ENCODE data around the gene ITPR1. TPM values are rescaled to one million over a fixed set of nuclear protein-coding genes. Genes with fewer than 3 reads are reported as not detected.

The ITPR1 gene
- total and polyA plus RNA-seq, 2 experiments from 2014 or later, result 1.4 to 2.5 TPM

DNA sequence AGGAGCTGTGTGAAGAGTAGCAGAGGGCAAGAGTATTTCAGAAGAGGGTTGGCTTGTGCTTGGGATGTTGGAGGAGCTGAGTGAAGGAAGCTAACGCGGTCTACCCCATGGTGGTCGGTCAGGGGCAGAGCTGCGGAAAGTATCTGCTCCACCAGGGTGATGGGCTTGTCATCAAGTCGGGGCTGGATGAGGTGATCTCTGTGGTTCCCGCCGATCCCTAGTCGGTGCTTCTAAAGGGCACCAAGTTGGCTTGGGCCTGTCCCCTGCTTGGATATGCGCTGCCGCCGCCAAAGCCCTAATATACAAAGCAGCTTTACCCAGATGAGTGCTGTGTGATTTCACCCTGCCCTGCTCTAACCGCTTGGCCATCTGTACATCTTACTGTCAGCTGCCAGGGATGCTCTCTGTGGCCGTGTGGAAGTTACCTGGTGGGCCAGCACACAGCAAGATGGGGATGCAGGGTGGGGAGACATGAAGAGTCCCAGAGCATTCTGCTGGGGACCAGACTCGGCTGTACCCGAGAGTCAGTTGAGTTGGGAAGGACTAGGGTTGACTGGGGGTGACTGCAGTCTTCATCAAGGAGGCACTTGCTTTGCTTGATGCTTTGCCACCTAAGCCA, 260.0 kb downstream of the ITPR1 start:
- Histone ChIP-seq H3K4me2 (ENCODE audit: unreplicated experiment) (no peak overlapping the region), H3K36me3 (ENCODE audit: low read depth) (no peaks in the 10 kb centered on the region), H3K4me1 (ENCODE audit: insufficient read depth) (peaks cover 22% of the 10 kb centered on the region), H4K20me1 (ENCODE audit: insufficient read depth) (no peaks in the 10 kb centered on the region), H3K27ac (no peak overlapping the region), H3K27me3 (replicated peaks; ENCODE audit: insufficient read depth) (no peaks in the 10 kb centered on the region), H2AFZ (no peak overlapping the region), H3K9me2 (ENCODE audit: insufficient read depth) (no peaks in the 10 kb centered on the region), H3K79me2 (ENCODE audit: insufficient read depth) (no peaks in the 10 kb centered on the region), H3K9ac (no peak overlapping the region), H3K9me3 (ENCODE audit: low read depth) (no peaks in the 10 kb centered on the region), H3F3A (ENCODE audit: insufficient read depth) (peaks cover 10% of the 10 kb centered on the region; the same call in 1 of the 2 replicates), H3K4me3 (no peak overlapping the region)
- DNase-seq, result no peak
- in situ Hi-C loops (cut with MboI), result no loop called here
- WGBS, 2 experiments (ENCODE audit: low coverage in 1 of 2, low lambda C conversion rate in 2 of 2, missing lambda C conversion rate in 2 of 2), result 88 to 90% methylated on average over 15 of the region's 15 CpGs
- TF ChIP-seq EZH2phosphoT487 (IDR thresholded peaks at IDR 0.05; ENCODE audit: insufficient read depth, low read depth) (no peak), EZH2 (IDR thresholded peaks at IDR 0.05; ENCODE audit: insufficient read depth, poor library complexity, severe bottlenecking) (no peak)

GRCh38 chr3:4754180-4755086, 261.3 kb downstream of the ITPR1 start:
- Histone ChIP-seq H3K9ac (no peak overlapping the region), H3K4me3 (no peak overlapping the region), H4K20me1 (ENCODE audit: insufficient read depth) (no peaks in the 10 kb centered on the region), H3K36me3 (ENCODE audit: low read depth) (no peaks in the 10 kb centered on the region), H3K4me1 (ENCODE audit: insufficient read depth) (peaks cover 22% of the 10 kb centered on the region), H3K79me2 (ENCODE audit: insufficient read depth) (no peaks in the 10 kb centered on the region), H2AFZ (no peak overlapping the region), H3K27me3 (replicated peaks; ENCODE audit: insufficient read depth) (no peaks in the 10 kb centered on the region), H3K9me3 (ENCODE audit: low read depth) (no peaks in the 10 kb centered on the region), H3K4me2 (ENCODE audit: unreplicated experiment) (no peak overlapping the region), H3K27ac (no peak overlapping the region), H3K9me2 (ENCODE audit: insufficient read depth) (no peaks in the 10 kb centered on the region), H3F3A (ENCODE audit: insufficient read depth) (peaks cover 10% of the 10 kb centered on the region; the same call in 1 of the 2 replicates)
- 83 to 89% methylated on average over 7 of the region's 7 CpGs for WGBS, 2 experiments (ENCODE audit: low coverage in 1 of 2, low lambda C conversion rate in 2 of 2, missing lambda C conversion rate in 2 of 2)
- no peak for TF ChIP-seq EZH2phosphoT487 (IDR thresholded peaks at IDR 0.05; ENCODE audit: insufficient read depth, low read depth)
- TF ChIP-seq EZH2 (IDR thresholded peaks at IDR 0.05; ENCODE audit: insufficient read depth, poor library complexity, severe bottlenecking), result no peak
- DNase-seq, result no peak
- in situ Hi-C loops (cut with MboI), result no loop called here

- Histone ChIP-seq H3K4me2 (ENCODE audit: unreplicated experiment) (no peak overlapping the region), H2AFZ (no peak overlapping the region), H3K4me3 (no peak overlapping the region), H3K4me1 (ENCODE audit: insufficient read depth) (peaks cover 15% of the 10 kb centered on the region), H3K9me3 (ENCODE audit: low read depth) (no peaks in the 10 kb centered on the region), H3K79me2 (ENCODE audit: insufficient read depth) (no peaks in the 10 kb centered on the region), H3K9me2 (ENCODE audit: insufficient read depth) (no peaks in the 10 kb centered on the region), H3K27ac (no peak overlapping the region), H3K27me3 (replicated peaks; ENCODE audit: insufficient read depth) (no peaks in the 10 kb centered on the region), H3F3A (ENCODE audit: insufficient read depth) (peaks cover 9% of the 10 kb centered on the region; the same call in 1 of the 2 replicates), H3K9ac (no peak overlapping the region), H3K36me3 (ENCODE audit: low read depth) (no peaks in the 10 kb centered on the region), H4K20me1 (ENCODE audit: insufficient read depth) (no peaks in the 10 kb centered on the region)
- in situ Hi-C loops (cut with MboI), result no loop called here
- WGBS, 2 experiments (ENCODE audit: low coverage in 1 of 2, low lambda C conversion rate in 2 of 2, missing lambda C conversion rate in 2 of 2), result 85% methylated on average over 4 of the region's 4 CpGs
- no peak for DNase-seq
- TF ChIP-seq EZH2phosphoT487 (IDR thresholded peaks at IDR 0.05; ENCODE audit: insufficient read depth, low read depth), result no peak
- TF ChIP-seq EZH2 (IDR thresholded peaks at IDR 0.05; ENCODE audit: insufficient read depth, poor library complexity, severe bottlenecking), result no peak
Observed at GRCh38 chr3:4755566-4755965, 262.4 kb downstream of the ITPR1 start.

DNA sequence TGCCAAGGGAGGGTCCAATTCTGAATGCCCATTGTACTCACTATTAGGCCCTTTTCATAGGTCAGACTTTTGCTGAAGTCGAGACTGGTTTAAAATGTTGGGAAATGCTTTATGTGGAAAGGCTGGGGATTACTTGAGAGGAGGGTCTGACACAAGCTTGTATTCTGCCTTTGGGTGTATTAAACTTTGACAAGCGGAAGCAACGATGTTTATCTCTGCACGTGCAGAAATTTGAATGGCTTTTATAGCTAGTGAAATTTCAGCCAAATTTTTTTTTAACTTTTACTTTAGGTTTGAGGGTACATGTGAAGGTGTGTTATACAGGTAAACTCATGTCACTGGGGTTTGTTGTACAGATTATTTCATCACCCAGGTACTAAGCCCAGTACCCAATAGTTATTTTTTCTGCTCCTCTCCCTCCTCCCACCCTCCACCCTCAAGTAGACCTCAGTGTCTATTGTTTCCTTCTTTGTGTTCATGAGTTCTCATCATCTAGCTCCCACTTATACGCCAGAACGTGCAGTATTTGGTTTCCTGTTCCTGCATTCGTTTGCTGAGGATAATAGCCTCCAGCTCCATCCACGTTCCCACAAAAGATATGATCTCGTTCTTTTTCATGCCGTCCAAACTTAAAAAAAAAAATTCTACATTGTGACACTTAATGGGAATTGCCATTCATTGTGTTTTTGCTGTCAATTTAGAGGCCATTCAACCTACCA, 263.1 kb downstream of the ITPR1 start:
- TF ChIP-seq EZH2phosphoT487 (IDR thresholded peaks at IDR 0.05; ENCODE audit: insufficient read depth, low read depth) (no peak), EZH2 (IDR thresholded peaks at IDR 0.05; ENCODE audit: insufficient read depth, poor library complexity, severe bottlenecking) (no peak)
- peaks cover 2% of the 10 kb centered on the region; the same call in 1 of the 2 replicates for H3F3A ChIP-seq (ENCODE audit: insufficient read depth)
- H3K9ac ChIP-seq, result no peak overlapping the region
- H4K20me1 ChIP-seq (ENCODE audit: insufficient read depth), result no peaks in the 10 kb centered on the region
- H3K27me3 ChIP-seq (replicated peaks; ENCODE audit: insufficient read depth), result no peaks in the 10 kb centered on the region
- no peak overlapping the region for H3K27ac ChIP-seq
- WGBS, 2 experiments (ENCODE audit: low coverage in 1 of 2, low lambda C conversion rate in 2 of 2, missing lambda C conversion rate in 2 of 2), result 80 to 88% methylated on average over 10 of the region's 10 CpGs
- no peak overlapping the region for H2AFZ ChIP-seq
- H3K4me2 ChIP-seq (ENCODE audit: unreplicated experiment), result no peak overlapping the region
- no peaks in the 10 kb centered on the region for H3K79me2 ChIP-seq (ENCODE audit: insufficient read depth)
- H3K4me1 ChIP-seq (ENCODE audit: insufficient read depth), result peaks cover 8% of the 10 kb centered on the region
- DNase-seq, result no peak
- no peaks in the 10 kb centered on the region for H3K9me2 ChIP-seq (ENCODE audit: insufficient read depth)
- H3K36me3 ChIP-seq (ENCODE audit: low read depth), result no peaks in the 10 kb centered on the region
- in situ Hi-C loops (cut with MboI), result no loop called here
- H3K9me3 ChIP-seq (ENCODE audit: low read depth), result no peaks in the 10 kb centered on the region
- no peak overlapping the region for H3K4me3 ChIP-seq
